ENCODE measurements around the gene TMEM88.

The TMEM88 gene

GRCh38 chr17:7816926-7817642, 37.8 kb upstream of the TMEM88 start:
- TF ChIP-seq CTCF (IDR thresholded peaks at IDR 0.05; ENCODE audit: low read depth, low read length): no peak
- no peak for DNase-seq (ENCODE audit: low read depth in 2 of 2)
- no peak overlapping the region for H3K4me3 ChIP-seq (replicated peaks in 1 of 2; ENCODE audit: low read depth in 2 of 2, low read length in 2 of 2)

GRCh38 chr17:7817643-7817964, 37.3 kb upstream of the TMEM88 start:
- no peak for TF ChIP-seq CTCF (IDR thresholded peaks at IDR 0.05; ENCODE audit: low read depth, low read length)
- no peak for DNase-seq (ENCODE audit: low read depth in 2 of 2)
- no peak overlapping the region for H3K4me3 ChIP-seq (replicated peaks in 1 of 2; ENCODE audit: low read depth in 2 of 2, low read length in 2 of 2)

- no peak for TF ChIP-seq CTCF (IDR thresholded peaks at IDR 0.05; ENCODE audit: low read depth, low read length)
- DNase-seq (ENCODE audit: low read depth in 2 of 2): no peak
- no peak overlapping the region for H3K4me3 ChIP-seq (replicated peaks in 1 of 2; ENCODE audit: low read depth in 2 of 2, low read length in 2 of 2)
Measured at GRCh38 chr17:7818026-7818425, 36.8 kb upstream of the TMEM88 start.

- TF ChIP-seq CTCF (IDR thresholded peaks at IDR 0.05; ENCODE audit: low read depth, low read length): no peak
- no peak overlapping the region for H3K4me3 ChIP-seq (replicated peaks in 1 of 2; ENCODE audit: low read depth in 2 of 2, low read length in 2 of 2)
- no peak for DNase-seq (ENCODE audit: low read depth in 2 of 2)
Measured at GRCh38 chr17:7818746-7819645, 35.9 kb upstream of the TMEM88 start.

GRCh38 chr17:7820231-7820630, 34.6 kb upstream of the TMEM88 start:
- no peak overlapping the region for H3K4me3 ChIP-seq (replicated peaks in 1 of 2; ENCODE audit: low read depth in 2 of 2, low read length in 2 of 2)
- no peak for TF ChIP-seq CTCF (IDR thresholded peaks at IDR 0.05; ENCODE audit: low read depth, low read length)
- no peak for DNase-seq (ENCODE audit: low read depth in 2 of 2)

GRCh38 chr17:7822126-7822525, 32.7 kb upstream of the TMEM88 start:
- no peak for DNase-seq (ENCODE audit: low read depth in 2 of 2)
- H3K4me3 ChIP-seq (replicated peaks in 1 of 2; ENCODE audit: low read depth in 2 of 2, low read length in 2 of 2): no peak overlapping the region
- TF ChIP-seq CTCF (IDR thresholded peaks at IDR 0.05; ENCODE audit: low read depth, low read length): no peak
